Tibial nerve (tissue), 4 donors: ENCODE results near the gene TMEM120A.

Experiments
- CTCF ChIP-seq, 5 experiments: fragments of 200-600 bp in 3 of 5; fragments of 450-650 bp in 2 of 5; sonication (generic) in 3 of 5; IDR thresholded peaks; one replicate each; pipeline ENCODE4 v1.5.1; 2016 to 2019; ENCODE audit warnings: antibody characterized with exemption in 5 of 5, mild to moderate bottlenecking in 3 of 5, moderate library complexity in 2 of 5
- EP300 ChIP-seq, 2 donors: sonication (generic); formaldehyde crosslinking; IDR thresholded peaks; one replicate each; pipeline ENCODE4 v1.6.1; 2017; ENCODE audit warnings: antibody characterized with exemption in 2 of 2, mild to moderate bottlenecking in 1 of 2

GRCh38 chr7:75986147-75986781 is 8.1 kb downstream of the TMEM120A start:
- no peak for TF ChIP-seq CTCF (IDR thresholded peaks at IDR 0.05)
- no peak for TF ChIP-seq EP300 (IDR thresholded peaks at IDR 0.05)
